Activated effector memory CD4-positive, alpha-beta T cell treated with anti-CD3 and anti-CD28 coated beads, Interleukin-2, amount 50 U/mL, for 16 hours (primary cell): ENCODE data around the gene HOXD9.

ENCODE experiments used
- DNase-seq: peaks from one replicate; pipeline ENCODE4 v3.0.0-alpha.2; 2020

HOXD9 gene

GRCh38 chr2:176156807-176157498 is 34.4 kb downstream of the HOXD9 start, which contains the start of gene HOXD3:
TSS of gene HOXD3 (plus strand) at chr2:176157307. CDS start at chr2:176169115, 11,808 bp downstream.
- no peak for DNase-seq

GRCh38 chr2:176157499-176158185 is 35.1 kb downstream of the HOXD9 start:
- DNase-seq, result no peak

GRCh38 chr2:176158186-176158591 is 35.7 kb downstream of the HOXD9 start:
- DNase-seq, result no peak

GRCh38 chr2:176158855-176159662 is 36.5 kb downstream of the HOXD9 start:
- no peak for DNase-seq

DNA sequence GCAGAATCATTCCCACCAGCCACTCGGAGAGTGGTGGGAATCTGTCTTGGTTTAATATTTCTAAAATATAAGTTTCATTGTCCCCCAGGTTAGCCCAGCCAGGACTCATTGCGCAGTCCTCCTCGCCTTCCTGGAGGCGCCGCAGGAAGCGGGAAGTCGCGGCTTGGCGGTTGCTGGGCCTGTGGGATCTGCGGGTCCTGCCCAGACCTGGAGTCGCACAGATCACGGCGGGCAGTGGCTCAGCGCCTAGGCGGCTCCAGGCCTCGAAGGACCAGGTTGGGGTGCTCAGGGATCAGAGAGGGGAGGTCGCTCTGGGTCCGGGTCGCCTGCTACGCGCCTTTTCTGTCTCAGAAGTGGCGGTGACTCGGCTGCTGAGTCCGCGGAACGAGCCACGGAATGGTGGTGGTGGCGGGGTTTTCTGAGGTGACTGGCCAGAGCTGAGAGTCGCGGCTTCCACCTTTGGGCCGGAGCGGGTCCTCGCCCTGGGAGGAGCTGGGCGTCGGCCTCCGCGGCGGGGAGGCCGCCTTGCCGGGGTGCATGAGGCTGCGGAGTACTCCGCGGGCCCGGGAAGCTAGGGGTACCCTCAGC is 37.2 kb downstream of the HOXD9 start:
- no peak for DNase-seq

DNA sequence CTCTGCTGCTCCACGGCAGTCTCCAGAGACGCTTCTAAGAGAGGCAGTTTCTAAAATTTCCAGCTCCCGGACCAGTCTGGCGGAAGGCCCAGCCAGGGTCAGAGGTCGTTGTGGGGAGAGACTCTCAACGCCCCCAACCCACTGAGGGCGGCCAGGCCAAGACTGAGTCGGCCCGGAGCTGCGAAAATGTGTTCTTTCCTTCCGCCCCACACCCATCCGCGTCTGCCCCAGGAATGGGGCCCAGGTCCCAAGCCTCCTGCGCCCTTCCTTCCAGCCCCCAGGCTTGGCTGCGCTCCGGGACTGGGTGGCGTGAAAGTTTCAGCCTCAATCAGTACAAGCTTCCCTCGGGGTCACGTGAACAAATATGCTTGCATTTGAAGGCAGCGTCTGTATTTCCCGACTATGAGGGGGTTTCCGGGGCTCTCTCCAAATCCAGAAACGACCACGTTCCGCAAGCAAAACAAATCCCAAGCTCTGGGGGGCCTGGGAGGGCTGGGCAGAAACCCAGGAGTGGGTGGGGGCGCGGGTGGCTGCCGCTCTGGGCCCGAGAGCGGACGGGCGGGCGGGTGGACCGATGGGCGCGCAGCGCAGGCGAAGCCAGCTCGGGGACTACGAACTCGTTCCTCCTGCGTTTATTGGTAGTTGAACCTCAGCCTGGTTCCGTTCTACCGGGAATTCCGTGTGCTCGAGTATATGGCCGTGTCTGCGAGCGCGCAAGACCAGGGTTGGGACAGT is 37.9 kb downstream of the HOXD9 start:
- no peak for DNase-seq

- no peak for DNase-seq
These were observed 38.7 kb downstream of the HOXD9 start for GRCh38 chr2:176160986-176161824.

DNA sequence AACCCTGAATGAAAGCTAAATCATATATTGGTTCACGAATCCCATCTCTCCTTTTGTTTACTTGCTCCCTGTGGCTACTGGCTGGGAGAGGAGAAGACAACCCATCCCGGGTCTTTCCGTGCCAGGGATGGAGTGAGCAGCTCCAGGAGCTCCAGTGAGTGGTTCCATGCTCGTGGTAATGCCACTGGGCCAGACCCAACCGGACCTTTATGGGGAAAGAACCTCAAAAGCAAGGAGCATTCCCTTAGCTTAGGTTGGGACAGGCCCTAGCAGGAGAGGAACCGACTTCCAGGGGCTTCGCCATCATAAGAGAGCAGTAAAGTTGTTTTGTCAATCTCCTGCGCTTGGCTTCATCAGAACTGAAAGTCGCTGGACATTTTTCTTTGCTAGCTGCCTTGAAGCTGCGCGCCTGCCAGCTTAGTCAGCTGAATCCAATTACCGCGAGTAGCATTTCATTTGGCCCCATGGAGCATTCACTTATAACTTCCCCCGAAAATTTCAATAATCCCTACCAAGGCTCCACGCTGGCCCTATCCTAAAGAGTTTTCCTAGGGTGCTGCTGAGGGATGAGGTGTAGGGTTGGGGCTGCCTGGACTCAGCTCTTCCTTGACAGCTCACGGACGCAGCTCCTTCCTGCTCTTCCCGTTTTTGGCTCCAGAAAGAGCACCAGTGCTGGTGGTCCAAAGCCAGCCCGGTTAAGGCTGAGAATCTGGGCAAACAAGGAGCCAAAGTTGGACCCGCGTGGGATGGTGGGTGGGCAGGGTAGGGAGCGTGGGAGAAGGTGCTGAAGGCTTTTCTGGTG is 39.5 kb downstream of the HOXD9 start:
- DNase-seq, result no peak

- DNase-seq, result no peak
These were observed 40.6 kb downstream of the HOXD9 start for GRCh38 chr2:176162911-176163671.

- DNase-seq, result no peak
These were observed 41.1 kb downstream of the HOXD9 start for GRCh38 chr2:176163672-176164056.

DNA sequence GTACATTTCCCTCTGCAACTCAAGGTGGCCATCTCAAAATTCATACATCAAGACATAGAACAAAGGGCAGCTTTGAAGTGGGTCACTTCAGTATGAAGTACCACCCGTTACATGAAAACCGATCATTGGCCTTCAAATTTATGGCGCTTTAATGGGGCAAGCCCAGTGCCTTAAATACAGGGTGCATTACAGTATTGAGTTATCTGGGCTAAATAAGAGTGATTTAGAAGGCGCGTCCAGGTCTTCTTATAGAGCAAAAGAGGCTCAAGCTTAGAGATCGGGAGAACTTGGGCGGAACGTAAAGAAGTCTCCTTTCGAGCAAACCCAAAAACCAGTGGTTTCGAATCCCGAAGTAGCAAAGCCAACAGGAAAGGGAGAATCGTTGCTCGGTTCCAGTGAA is 41.7 kb downstream of the HOXD9 start:
- DNase-seq, result no peak

DNA sequence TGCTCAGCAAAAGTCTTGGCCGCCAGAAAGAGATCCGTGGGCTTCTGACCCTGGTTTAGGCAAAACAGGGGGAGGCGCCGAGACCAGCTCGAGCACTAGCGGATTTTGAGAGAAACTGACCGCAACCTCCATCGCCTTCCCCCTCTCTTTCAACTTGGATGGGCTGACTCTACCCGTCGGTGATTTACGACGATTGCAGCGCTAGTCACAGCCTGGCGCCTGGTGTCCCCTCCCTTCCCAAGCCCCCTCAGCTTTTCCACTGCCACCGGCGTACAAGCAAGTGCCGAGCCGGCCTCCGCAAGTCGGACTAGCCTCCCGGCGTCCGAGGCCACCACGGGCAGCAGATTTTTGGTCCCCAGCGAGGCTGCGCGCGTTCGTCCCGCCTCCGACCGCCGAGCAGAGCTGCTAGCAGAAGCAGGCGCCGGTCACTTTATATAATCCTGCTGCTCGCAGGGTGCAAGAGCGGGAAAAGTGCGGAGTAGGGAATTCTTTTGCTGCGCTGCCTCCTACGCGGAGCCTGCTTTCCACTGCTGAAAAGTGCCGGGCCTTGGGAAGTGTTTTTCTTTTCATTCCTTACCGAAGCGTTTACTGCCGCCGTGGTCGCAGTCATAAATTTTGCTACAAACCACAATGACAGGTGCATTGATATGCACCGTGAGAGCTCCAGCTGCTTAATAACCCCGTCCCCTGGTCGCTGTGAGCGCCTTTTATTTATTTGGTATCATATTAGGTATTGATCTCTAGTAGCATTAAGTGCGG is 42.3 kb downstream of the HOXD9 start:
- no peak for DNase-seq

DNA sequence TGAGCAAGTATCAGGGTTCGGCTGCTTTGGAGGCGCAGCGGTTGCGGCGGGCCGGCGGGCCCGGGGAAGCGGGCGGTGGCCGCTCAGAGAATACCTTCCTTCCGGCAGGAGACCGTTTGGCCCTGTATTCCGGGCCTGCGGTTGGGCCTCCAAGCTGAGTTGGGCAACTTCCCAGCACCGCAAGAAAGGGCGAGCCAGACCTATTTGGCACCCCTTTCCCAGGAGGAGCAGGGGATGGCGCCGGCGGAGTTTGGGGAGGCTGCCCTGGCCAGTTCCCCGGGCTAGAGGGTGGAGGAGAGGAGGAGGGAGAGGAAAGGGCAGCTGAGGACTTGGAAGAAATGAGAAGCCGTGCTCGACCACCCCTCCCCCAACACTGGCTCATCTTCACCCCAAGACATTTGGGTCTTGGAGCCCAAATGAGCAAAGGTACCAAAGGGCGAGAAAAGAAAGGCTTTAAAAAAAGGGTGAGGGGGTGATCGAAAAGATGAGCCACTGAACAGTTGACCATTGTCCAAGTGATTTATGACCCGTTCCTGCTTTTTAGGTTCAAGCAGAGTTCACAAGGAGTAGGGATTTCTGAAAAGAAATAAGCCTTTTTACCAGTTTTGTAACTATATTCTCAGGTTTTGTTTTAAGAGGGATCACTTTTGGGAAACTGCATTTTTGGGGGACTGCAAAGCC is 43.0 kb downstream of the HOXD9 start:
- no peak for DNase-seq

DNA sequence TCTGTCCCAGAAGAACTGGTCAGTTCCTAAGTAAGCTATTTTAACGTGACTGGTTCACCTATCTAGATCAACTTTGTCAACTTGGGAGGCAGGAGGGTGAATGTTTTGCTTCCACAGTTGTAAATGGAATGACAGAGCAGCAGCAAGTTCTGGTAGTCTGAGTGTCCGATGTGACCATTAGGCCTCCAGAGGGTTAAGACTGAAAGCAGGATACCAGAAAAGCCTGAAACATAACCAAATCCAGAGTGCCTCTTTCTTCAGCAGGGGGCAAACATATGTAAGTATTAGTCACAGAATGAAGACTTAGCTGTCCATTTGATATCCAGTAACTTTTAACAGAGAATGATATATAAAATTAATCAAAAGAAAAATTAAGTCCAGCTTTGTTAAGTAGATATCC is 43.8 kb downstream of the HOXD9 start:
- DNase-seq, result no peak

DNA sequence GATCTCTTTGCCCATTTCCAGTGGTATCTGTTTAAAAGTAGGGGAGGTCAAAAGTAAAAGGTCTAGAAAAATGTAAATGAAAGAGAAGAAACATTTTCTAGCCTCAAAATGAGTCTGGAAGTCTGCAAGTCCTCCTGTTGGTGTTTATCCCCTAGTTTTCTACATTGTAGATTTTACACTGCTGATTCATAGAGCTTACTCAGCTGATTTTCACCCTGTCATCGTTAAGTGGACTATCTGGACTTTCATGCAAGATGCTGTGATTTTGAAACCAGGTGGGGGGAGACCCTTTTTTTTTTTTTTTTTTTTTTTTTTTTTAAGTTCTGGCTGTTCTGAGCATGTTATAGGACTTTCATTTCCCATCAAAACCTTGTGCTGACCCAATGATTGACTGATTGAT is 44.9 kb downstream of the HOXD9 start:
- DNase-seq, result no peak

DNA sequence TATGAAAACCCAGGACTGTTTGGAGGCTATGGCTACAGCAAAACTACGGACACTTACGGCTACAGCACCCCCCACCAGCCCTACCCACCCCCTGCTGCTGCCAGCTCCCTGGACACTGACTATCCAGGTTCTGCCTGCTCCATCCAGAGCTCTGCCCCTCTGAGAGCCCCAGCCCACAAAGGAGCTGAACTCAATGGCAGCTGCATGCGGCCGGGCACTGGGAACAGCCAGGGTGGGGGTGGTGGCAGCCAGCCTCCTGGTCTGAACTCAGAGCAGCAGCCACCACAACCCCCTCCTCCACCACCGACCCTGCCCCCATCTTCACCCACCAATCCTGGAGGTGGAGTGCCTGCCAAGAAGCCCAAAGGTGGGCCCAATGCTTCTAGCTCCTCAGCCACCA is 46.7 kb downstream of the HOXD9 start:
- no peak for DNase-seq

DNA sequence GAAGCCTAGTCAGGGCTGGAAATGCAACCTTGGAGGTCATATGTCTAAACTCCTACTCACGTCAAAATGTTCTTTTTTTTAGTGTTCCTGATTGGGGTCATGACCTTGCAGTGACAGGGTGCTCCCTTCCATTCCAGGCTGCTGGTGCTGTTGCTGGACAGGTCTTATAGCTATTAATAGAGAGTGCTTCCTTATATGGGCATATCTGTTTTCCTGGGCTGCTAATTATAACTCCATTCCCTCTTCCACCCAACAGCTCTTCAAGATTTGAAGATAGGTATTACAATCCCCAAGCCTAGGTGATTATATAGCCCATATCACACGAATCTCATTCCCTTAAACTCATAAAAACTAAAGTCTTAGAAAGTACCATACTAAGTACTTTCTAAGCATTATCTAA is 47.2 kb downstream of the HOXD9 start:
- DNase-seq, result no peak

DNA sequence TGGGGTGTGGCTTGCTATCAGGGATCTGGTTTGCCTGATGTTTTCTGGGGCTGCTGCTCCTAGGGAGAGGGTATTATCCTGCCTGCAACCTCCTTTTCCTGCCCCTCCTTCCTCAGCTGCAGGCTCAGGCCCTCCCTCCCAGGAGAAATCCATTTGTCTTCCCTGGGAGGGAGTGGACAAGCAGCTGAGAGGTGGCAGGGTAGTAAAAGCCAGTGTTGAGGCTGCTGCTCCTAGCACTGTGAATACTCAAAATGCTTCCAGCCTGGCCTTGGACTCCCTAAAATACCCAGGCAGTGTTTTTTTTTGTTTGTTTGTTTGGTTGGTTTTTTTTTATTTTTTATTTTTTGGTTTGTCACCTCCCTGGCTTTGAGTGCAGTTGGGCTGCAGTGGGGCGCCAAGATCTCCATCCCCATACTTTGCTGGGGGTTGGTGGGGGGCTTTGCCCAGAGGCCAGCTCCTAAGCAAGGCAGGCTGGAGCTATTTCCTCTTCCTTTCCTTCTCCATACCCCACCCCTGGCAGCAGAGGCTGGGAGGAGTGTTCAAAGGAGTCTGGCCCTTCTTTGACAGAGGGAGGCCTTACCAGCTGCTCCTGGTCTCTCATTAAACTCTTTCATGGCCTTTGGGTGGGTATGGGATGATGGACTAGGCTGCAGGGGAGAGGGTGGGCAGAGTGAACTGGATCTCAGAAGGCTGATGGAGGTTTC is 48.2 kb downstream of the HOXD9 start:
- DNase-seq, result no peak
